CD4-positive, CD25-positive, alpha-beta regulatory T cell (primary cell): ENCODE results near the gene CLPTM1. TPM values are rescaled to one million over a fixed set of nuclear protein-coding genes. Genes with fewer than 3 reads are reported as not detected.

ENCODE experiments used
- ATAC-seq, 2 donors: fragments of 150-1000 bp; cut with Tn5 transposase; one replicate each; pipeline ENCODE4 v1.10.0; 2021; ENCODE audit warnings: low read depth in 2 of 2, moderate number of reproducible peaks in 2 of 2, moderate library complexity in 1 of 2
- DNase-seq, 3 donors: peaks; one replicate each; pipeline versions ENCODE4 v3.0.0 to v3.0.0-alpha.2; 2012 to 2022; ENCODE audit warnings: mixed read lengths in 1 of 3
- H3K27ac ChIP-seq: one replicate; pipeline ENCODE4 v1.7.0; 2013; ENCODE audit warnings: mild to moderate bottlenecking, low read length; ENCODE audit not compliant: insufficient read depth, poor library complexity, severe bottlenecking
- H3K27me3 ChIP-seq: one replicate; pipeline ENCODE4 v1.7.0; 2013; ENCODE audit warnings: low read length; ENCODE audit not compliant: control insufficient read depth, insufficient read depth
- H3K36me3 ChIP-seq: one replicate; pipeline ENCODE4 v1.7.0; 2013; ENCODE audit warnings: mild to moderate bottlenecking, low read length, moderate library complexity; ENCODE audit not compliant: control insufficient read depth, insufficient read depth
- H3K4me1 ChIP-seq: 2 replicates; pipeline ENCODE4 v1.7.0; 2013; ENCODE audit warnings: mild to moderate bottlenecking, low read length; ENCODE audit not compliant: insufficient read depth, control insufficient read depth, poor library complexity, severe bottlenecking
- H3K4me3 ChIP-seq: one replicate; pipeline ENCODE4 v1.7.0; 2013; ENCODE audit warnings: low read depth, mild to moderate bottlenecking, low read length, moderate library complexity
- H3K9me3 ChIP-seq, 2 experiments: 1 replicate in 1 of 2; 2 replicates in 1 of 2; pipeline ENCODE4 v1.7.0; 2013; ENCODE audit warnings: low read length in 2 of 2, mild to moderate bottlenecking in 1 of 2, moderate library complexity in 1 of 2; ENCODE audit not compliant: control insufficient read depth in 2 of 2
- H3K27ac Mint-ChIP-seq, 3 donors: one replicate each; pipeline ENCODE4 v1.8.0; 2020 to 2022; ENCODE audit warnings: mild to moderate bottlenecking in 3 of 3, mixed read lengths in 3 of 3, moderate library complexity in 2 of 3
- H3K27me3 Mint-ChIP-seq: one replicate; pipeline ENCODE4 v1.8.0; 2022; ENCODE audit warnings: mild to moderate bottlenecking, mixed read lengths
- H3K36me3 Mint-ChIP-seq: one replicate; pipeline ENCODE4 v1.8.0; 2020; ENCODE audit warnings: mixed read lengths
- H3K4me1 Mint-ChIP-seq, 4 donors: one replicate each; pipeline ENCODE4 v1.8.0; 2020 to 2022; ENCODE audit warnings: mixed read lengths in 4 of 4, mild to moderate bottlenecking in 1 of 4
- H3K4me3 Mint-ChIP-seq, 4 donors: one replicate each; pipeline ENCODE4 v1.8.0; 2020 to 2022; ENCODE audit warnings: mild to moderate bottlenecking in 4 of 4, mixed read lengths in 4 of 4, moderate library complexity in 3 of 4
- H3K9me3 Mint-ChIP-seq, 7 donors: one replicate each; pipeline ENCODE4 v1.8.0; 2020 to 2022; ENCODE audit warnings: mixed read lengths in 7 of 7, mild to moderate bottlenecking in 3 of 7, moderate library complexity in 2 of 7
- polyA plus RNA-seq, 4 donors: library from polyadenylated mRNA; unstranded; fragments of 300-500 nt; fragmentation: Illumina TruSeq; gene quantifications; one replicate each; pipeline ENCODE4 v1.2.3, GENCODE V29; 2021
- total RNA-seq: library from RNA; stranded (reverse); gene quantifications from one replicate; pipeline ENCODE4 v1.2.3, GENCODE V29; 2022

Gene CLPTM1
- total and polyA plus RNA-seq, 5 donors from 2014 or later: 16.7 to 81.5 (median 19.9) TPM

GRCh38 chr19:44947041-44947581, 8.1 kb upstream of the CLPTM1 start:
- ATAC-seq: no peak
- H3K36me3 ChIP-seq: peaks cover 9% of the 10 kb centered on the region
- no peaks in the 10 kb centered on the region for H3K27me3 Mint-ChIP-seq

GRCh38 chr19:44948237-44948636, 6.9 kb upstream of the CLPTM1 start:
- no peaks in the 10 kb centered on the region for H3K4me1 ChIP-seq
- peaks cover 9% of the 10 kb centered on the region for H3K36me3 ChIP-seq
- no peak overlapping the region for H3K4me3 ChIP-seq
- DNase-seq: no peak
- H3K27me3 ChIP-seq: no peaks in the 10 kb centered on the region
- Mint-ChIP-seq H3K36me3 (no peaks in the 10 kb centered on the region), H3K4me1 (peaks cover 0 to 7% (median 3%) of the 10 kb centered on the region in 4 donors), H3K27ac (peak overlapping the region in 1 of 3 donors; percentile 20), H3K4me3 (no peak overlapping the region), H3K27me3 (no peaks in the 10 kb centered on the region), H3K9me3 (no peaks in the 10 kb centered on the region)
- no peaks in the 10 kb centered on the region for H3K9me3 ChIP-seq
- no peak overlapping the region for H3K27ac ChIP-seq
- no peak for ATAC-seq

More at GRCh38 chr19:44947041-44947581, 8.1 kb upstream of the CLPTM1 start:
- no peak overlapping the region for H3K4me3 ChIP-seq
- H3K9me3 ChIP-seq: no peaks in the 10 kb centered on the region
- no peaks in the 10 kb centered on the region for H3K27me3 ChIP-seq
- no peak overlapping the region for H3K27ac ChIP-seq
- H3K4me1 ChIP-seq: no peaks in the 10 kb centered on the region
- no peak overlapping the region for H3K27ac Mint-ChIP-seq
- no peaks in the 10 kb centered on the region for H3K9me3 Mint-ChIP-seq
- peak overlapping the region in 1 of 4 donors; percentile 68 for H3K4me3 Mint-ChIP-seq
- peaks cover 0 to 7% (median 3%) of the 10 kb centered on the region in 4 donors for H3K4me1 Mint-ChIP-seq
- DNase-seq: no peak
- peaks cover 4% of the 10 kb centered on the region for H3K36me3 Mint-ChIP-seq

- ATAC-seq (no peak), DNase-seq (no peak)
- no peak overlapping the region for H3K27ac Mint-ChIP-seq
- H3K4me1 Mint-ChIP-seq: peaks cover 0 to 11% (median 4%) of the 10 kb centered on the region in 4 donors
- H3K4me3 Mint-ChIP-seq: no peak overlapping the region
- H3K4me3 ChIP-seq: no peak overlapping the region
- no peaks in the 10 kb centered on the region for H3K9me3 Mint-ChIP-seq
- H3K9me3 ChIP-seq: no peaks in the 10 kb centered on the region
- H3K36me3 ChIP-seq: peaks cover 9% of the 10 kb centered on the region
- H3K27me3 ChIP-seq: no peaks in the 10 kb centered on the region
- H3K4me1 ChIP-seq: peaks cover 1% of the 10 kb centered on the region
- no peak overlapping the region for H3K27ac ChIP-seq
- no peaks in the 10 kb centered on the region for H3K27me3 Mint-ChIP-seq
- H3K36me3 Mint-ChIP-seq: no peaks in the 10 kb centered on the region
Measured at GRCh38 chr19:44948763-44949374, 6.3 kb upstream of the CLPTM1 start.

- no peaks in the 10 kb centered on the region for H3K36me3 Mint-ChIP-seq
- peaks cover 8% of the 10 kb centered on the region for H3K4me1 ChIP-seq
- H3K27me3 Mint-ChIP-seq: no peaks in the 10 kb centered on the region
- H3K4me1 Mint-ChIP-seq: peaks cover 0 to 15% (median 6%) of the 10 kb centered on the region in 4 donors
- no peak overlapping the region for H3K27ac Mint-ChIP-seq
- no peak overlapping the region for H3K27ac ChIP-seq
- no peaks in the 10 kb centered on the region for H3K9me3 ChIP-seq
- no peak overlapping the region for H3K4me3 ChIP-seq
- DNase-seq: no peak
- H3K36me3 ChIP-seq: peaks cover 9% of the 10 kb centered on the region
- H3K4me3 Mint-ChIP-seq: no peak overlapping the region
- H3K9me3 Mint-ChIP-seq: no peaks in the 10 kb centered on the region
- no peaks in the 10 kb centered on the region for H3K27me3 ChIP-seq
- no peak for ATAC-seq
Measured at GRCh38 chr19:44949550-44949949, 5.6 kb upstream of the CLPTM1 start.

- Mint-ChIP-seq H3K27ac (peak overlapping the region in 2 of 3 donors; percentile 25 to 68), H3K4me3 (peak overlapping the region in 3 of 4 donors; percentile 16 to 55 (median 43)), H3K27me3 (peaks cover 4% of the 10 kb centered on the region), H3K4me1 (peaks cover 0 to 31% (median 16%) of the 10 kb centered on the region in 4 donors), H3K36me3 (no peaks in the 10 kb centered on the region), H3K9me3 (no peaks in the 10 kb centered on the region)
- peaks cover 21% of the 10 kb centered on the region for H3K4me1 ChIP-seq
- H3K27ac ChIP-seq: no peak overlapping the region
- H3K27me3 ChIP-seq: no peaks in the 10 kb centered on the region
- no peaks in the 10 kb centered on the region for H3K9me3 ChIP-seq
- DNase-seq: peak; percentile 55 to 79 (median 77)
- peaks cover 9% of the 10 kb centered on the region for H3K36me3 ChIP-seq
- no peak for ATAC-seq
- no peak overlapping the region for H3K4me3 ChIP-seq
Measured at GRCh38 chr19:44951179-44952159, 3.7 kb upstream of the CLPTM1 start.

- no peaks in the 10 kb centered on the region for H3K36me3 Mint-ChIP-seq
- peaks cover 4% of the 10 kb centered on the region for H3K27me3 Mint-ChIP-seq
- H3K36me3 ChIP-seq: peaks cover 9% of the 10 kb centered on the region
- peak; percentile 1 to 2 for ATAC-seq
- H3K9me3 Mint-ChIP-seq: no peaks in the 10 kb centered on the region
- DNase-seq: no peak
- H3K4me3 Mint-ChIP-seq: peak overlapping the region; percentile 94 to 97 (median 96)
- H3K4me1 ChIP-seq: peaks cover 37% of the 10 kb centered on the region
- H3K4me1 Mint-ChIP-seq: peaks cover 0 to 54% (median 29%) of the 10 kb centered on the region in 4 donors
- H3K27ac ChIP-seq: peak overlapping the region; percentile 89
- H3K9me3 ChIP-seq: no peaks in the 10 kb centered on the region
- H3K27me3 ChIP-seq: no peaks in the 10 kb centered on the region
- H3K27ac Mint-ChIP-seq: peak overlapping the region; percentile 97 to 99 (median 97)
- H3K4me3 ChIP-seq: peak overlapping the region; percentile 98
Measured at GRCh38 chr19:44954278-44954648, 917 bp upstream of the CLPTM1 start.

- Histone ChIP-seq H3K36me3 (peaks cover 8% of the 10 kb centered on the region), H3K4me1 (peaks cover 37% of the 10 kb centered on the region), H3K27me3 (no peaks in the 10 kb centered on the region), H3K4me3 (peak overlapping the region; percentile 86), H3K9me3 (no peaks in the 10 kb centered on the region), H3K27ac (peak overlapping the region; percentile 89)
- H3K27ac Mint-ChIP-seq: peak overlapping the region; percentile 56 to 99 (median 93)
- ATAC-seq (peak in 1 of 2 donors; percentile 1), DNase-seq (peak in 1 of 3 donors; percentile 4)
- peaks cover 0 to 68% (median 41%) of the 10 kb centered on the region in 4 donors for H3K4me1 Mint-ChIP-seq
- H3K36me3 Mint-ChIP-seq: peaks cover 5% of the 10 kb centered on the region
- no peaks in the 10 kb centered on the region for H3K9me3 Mint-ChIP-seq
- peaks cover 4% of the 10 kb centered on the region for H3K27me3 Mint-ChIP-seq
- H3K4me3 Mint-ChIP-seq: peak overlapping the region; percentile 95 to 97 (median 96)
Measured at GRCh38 chr19:44955505-44956439, 592 bp downstream of the CLPTM1 start.
